Measurements from ENCODE around the gene SKA1. TPM values are rescaled to one million over a fixed set of nuclear protein-coding genes. Genes with fewer than 3 reads are reported as not detected.

Gene SKA1
- total and polyA plus RNA-seq, 2 of the 13 experiments (the other 11 are each of a cell fraction or from before 2014, with no cell fraction given): 5.3 to 21.3 TPM

DNA sequence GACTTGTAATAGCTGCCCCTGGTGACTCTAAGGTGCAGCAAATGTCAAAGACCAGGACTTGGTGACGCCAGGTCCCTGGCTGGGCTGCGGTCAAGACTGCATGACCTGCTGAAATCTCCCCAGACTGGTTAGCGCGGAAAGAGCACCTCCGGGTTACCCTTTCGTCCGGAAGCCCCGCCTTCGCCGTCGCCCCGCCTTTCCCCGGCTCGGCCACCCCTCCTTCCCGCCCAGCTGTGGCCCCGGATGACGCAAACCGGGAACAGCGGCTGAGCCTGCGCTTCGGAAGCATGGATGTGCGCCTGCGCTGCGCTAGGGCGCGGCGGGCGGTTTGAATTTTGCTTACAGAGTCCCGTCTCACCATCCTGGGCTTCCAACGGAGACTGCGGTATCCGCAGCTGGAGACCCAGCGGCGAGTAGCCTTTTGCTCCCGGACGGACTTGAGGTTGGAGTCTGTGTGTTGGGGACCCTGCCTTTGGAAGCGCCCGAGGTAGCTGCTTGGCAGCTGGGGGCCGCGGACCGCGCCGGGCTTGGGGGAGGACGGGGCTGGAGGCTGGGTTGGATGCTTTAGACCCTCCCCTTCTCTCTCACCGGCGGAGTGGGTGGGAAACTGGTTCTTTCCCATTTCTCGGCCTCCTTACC lies at the start of gene SKA1 (continued):
- TF ChIP-seq ZNF232 (CRISPR knock-in tag; IDR thresholded peaks at IDR 0.05; ENCODE audit: borderline replicate concordance): 0 out of 2 replicates have a peak, but pooled peaks have one; percentile 59
- no peak for TF ChIP-seq FLYWCH1 (CRISPR knock-in tag; IDR thresholded peaks at IDR 0.05)
- no peak for TF ChIP-seq ZNF383 (CRISPR knock-in tag; IDR thresholded peaks at IDR 0.05; ENCODE audit: borderline replicate concordance)
- TF ChIP-seq, protein P1, sequence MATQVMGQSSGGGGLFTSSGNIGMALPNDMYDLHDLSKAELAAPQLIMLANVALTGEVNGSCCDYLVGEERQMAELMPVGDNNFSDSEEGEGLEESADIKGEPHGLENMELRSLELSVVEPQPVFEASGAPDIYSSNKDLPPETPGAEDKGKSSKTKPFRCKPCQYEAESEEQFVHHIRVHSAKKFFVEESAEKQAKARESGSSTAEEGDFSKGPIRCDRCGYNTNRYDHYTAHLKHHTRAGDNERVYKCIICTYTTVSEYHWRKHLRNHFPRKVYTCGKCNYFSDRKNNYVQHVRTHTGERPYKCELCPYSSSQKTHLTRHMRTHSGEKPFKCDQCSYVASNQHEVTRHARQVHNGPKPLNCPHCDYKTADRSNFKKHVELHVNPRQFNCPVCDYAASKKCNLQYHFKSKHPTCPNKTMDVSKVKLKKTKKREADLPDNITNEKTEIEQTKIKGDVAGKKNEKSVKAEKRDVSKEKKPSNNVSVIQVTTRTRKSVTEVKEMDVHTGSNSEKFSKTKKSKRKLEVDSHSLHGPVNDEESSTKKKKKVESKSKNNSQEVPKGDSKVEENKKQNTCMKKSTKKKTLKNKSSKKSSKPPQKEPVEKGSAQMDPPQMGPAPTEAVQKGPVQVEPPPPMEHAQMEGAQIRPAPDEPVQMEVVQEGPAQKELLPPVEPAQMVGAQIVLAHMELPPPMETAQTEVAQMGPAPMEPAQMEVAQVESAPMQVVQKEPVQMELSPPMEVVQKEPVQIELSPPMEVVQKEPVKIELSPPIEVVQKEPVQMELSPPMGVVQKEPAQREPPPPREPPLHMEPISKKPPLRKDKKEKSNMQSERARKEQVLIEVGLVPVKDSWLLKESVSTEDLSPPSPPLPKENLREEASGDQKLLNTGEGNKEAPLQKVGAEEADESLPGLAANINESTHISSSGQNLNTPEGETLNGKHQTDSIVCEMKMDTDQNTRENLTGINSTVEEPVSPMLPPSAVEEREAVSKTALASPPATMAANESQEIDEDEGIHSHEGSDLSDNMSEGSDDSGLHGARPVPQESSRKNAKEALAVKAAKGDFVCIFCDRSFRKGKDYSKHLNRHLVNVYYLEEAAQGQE (IDR thresholded peaks at IDR 0.05; ENCODE audit: borderline replicate concordance in 1 of 2, low read depth in 1 of 2, low read length in 2 of 2): peak in 1 of 2 experiments; percentile 33; a peak in 1 of 4 replicates
- peak; percentile 74; the same call in 1 of the 2 replicates for TF ChIP-seq ZNF350 (CRISPR knock-in tag; IDR thresholded peaks at IDR 0.05; ENCODE audit: borderline replicate concordance, low read depth)
- TF ChIP-seq RAD21 (CRISPR knock-in tag; IDR thresholded peaks at IDR 0.05): 0 out of 2 replicates have a peak, but pooled peaks have one; percentile 13
- 0 out of 2 replicates have a peak, but pooled peaks have one; percentile 23 for TF ChIP-seq ZNF619 (CRISPR knock-in tag; IDR thresholded peaks at IDR 0.05)
- no peak for TF ChIP-seq REL (CRISPR knock-in tag; conservative IDR thresholded peaks at IDR 0.05)
- TF ChIP-seq MAFK (conservative IDR thresholded peaks at IDR 0.05 in 1 of 2, IDR thresholded peaks at IDR 0.05 in 1 of 2; ENCODE audit: low read length in 2 of 2): 0 out of 4 replicates have a peak, but pooled peaks have one; percentile 10 to 29
- TF ChIP-seq, protein P2, sequence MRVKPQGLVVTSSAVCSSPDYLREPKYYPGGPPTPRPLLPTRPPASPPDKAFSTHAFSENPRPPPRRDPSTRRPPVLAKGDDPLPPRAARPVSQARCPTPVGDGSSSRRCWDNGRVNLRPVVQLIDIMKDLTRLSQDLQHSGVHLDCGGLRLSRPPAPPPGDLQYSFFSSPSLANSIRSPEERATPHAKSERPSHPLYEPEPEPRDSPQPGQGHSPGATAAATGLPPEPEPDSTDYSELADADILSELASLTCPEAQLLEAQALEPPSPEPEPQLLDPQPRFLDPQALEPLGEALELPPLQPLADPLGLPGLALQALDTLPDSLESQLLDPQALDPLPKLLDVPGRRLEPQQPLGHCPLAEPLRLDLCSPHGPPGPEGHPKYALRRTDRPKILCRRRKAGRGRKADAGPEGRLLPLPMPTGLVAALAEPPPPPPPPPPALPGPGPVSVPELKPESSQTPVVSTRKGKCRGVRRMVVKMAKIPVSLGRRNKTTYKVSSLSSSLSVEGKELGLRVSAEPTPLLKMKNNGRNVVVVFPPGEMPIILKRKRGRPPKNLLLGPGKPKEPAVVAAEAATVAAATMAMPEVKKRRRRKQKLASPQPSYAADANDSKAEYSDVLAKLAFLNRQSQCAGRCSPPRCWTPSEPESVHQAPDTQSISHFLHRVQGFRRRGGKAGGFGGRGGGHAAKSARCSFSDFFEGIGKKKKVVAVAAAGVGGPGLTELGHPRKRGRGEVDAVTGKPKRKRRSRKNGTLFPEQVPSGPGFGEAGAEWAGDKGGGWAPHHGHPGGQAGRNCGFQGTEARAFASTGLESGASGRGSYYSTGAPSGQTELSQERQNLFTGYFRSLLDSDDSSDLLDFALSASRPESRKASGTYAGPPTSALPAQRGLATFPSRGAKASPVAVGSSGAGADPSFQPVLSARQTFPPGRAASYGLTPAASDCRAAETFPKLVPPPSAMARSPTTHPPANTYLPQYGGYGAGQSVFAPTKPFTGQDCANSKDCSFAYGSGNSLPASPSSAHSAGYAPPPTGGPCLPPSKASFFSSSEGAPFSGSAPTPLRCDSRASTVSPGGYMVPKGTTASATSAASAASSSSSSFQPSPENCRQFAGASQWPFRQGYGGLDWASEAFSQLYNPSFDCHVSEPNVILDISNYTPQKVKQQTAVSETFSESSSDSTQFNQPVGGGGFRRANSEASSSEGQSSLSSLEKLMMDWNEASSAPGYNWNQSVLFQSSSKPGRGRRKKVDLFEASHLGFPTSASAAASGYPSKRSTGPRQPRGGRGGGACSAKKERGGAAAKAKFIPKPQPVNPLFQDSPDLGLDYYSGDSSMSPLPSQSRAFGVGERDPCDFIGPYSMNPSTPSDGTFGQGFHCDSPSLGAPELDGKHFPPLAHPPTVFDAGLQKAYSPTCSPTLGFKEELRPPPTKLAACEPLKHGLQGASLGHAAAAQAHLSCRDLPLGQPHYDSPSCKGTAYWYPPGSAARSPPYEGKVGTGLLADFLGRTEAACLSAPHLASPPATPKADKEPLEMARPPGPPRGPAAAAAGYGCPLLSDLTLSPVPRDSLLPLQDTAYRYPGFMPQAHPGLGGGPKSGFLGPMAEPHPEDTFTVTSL (CRISPR knock-in tag; IDR thresholded peaks at IDR 0.05; ENCODE audit: borderline replicate concordance): peak; percentile 11; the same call in 1 of the 2 replicates
- peak; percentile 58 for TF ChIP-seq YY1 (IDR thresholded peaks at IDR 0.05; ENCODE audit: insufficient read depth, insufficient replicate concordance, low read depth, low read length)
- no peak for TF ChIP-seq ZNF468 (CRISPR knock-in tag; IDR thresholded peaks at IDR 0.05)
- TF ChIP-seq ZFP82 (CRISPR knock-in tag; IDR thresholded peaks at IDR 0.05; ENCODE audit: borderline replicate concordance): peak; percentile 56; the same call in 1 of the 2 replicates
- no peak for TF ChIP-seq MBD4 (IDR thresholded peaks at IDR 0.05; ENCODE audit: borderline replicate concordance, low read length)
